Measurements from ENCODE around the gene IQSEC1.

The IQSEC1 gene

GRCh38 chr3:12995389-12996180 is 77.6 kb downstream of the IQSEC1 start:
- DNase-seq: no peak

DNA sequence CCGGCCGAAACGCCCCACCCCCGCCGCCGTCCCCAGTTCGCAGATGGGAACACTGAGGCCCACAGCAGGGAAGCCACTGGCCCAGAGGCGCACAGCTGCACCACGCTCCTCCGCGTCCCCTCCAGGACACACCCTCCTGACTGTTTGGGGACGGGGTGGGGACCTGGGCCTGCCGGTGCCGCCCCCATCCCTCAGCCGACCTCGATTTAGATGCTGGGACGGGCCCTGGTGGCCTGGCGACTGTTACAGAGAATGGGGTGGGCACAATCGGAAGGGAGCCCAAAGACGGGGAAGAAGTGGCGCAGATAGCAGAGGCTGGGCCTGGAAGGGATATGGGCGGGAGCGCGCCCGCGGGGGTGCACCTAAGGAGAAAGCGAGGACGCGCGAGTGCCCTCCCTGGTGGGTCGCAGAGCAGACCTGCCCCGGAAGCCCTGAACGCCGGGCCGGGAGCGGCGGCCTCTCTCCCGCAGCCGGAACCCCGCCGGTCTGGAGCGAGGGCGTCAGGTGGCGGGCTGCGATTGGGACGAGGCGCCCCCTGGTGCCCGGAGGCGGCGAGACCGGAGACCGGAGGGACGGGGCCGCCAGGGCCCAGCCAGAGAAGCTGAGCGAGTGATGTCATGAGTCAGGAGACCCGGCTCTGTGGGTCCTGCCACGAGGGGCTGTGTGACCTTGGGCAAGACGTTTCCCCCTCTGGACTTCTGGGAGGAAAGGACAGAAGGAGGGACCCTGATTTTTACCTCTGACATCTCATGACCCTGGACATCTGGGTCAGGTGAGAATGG is 78.4 kb downstream of the IQSEC1 start:
- peak; percentile 95 for DNase-seq

DNA sequence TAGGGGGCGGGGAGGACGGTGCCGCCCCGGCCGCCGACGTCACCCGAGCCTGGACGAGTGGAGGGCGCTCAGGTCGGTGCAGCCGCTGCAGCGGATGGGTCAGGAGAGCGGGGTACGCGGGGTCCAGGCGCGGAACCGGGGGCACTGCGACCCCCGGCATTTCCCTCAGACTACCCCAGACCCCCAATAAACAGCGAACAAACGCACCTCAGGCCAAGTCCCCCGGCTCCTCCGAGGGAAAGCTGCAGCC is 78.9 kb downstream of the IQSEC1 start:
- DNase-seq: no peak

DNA sequence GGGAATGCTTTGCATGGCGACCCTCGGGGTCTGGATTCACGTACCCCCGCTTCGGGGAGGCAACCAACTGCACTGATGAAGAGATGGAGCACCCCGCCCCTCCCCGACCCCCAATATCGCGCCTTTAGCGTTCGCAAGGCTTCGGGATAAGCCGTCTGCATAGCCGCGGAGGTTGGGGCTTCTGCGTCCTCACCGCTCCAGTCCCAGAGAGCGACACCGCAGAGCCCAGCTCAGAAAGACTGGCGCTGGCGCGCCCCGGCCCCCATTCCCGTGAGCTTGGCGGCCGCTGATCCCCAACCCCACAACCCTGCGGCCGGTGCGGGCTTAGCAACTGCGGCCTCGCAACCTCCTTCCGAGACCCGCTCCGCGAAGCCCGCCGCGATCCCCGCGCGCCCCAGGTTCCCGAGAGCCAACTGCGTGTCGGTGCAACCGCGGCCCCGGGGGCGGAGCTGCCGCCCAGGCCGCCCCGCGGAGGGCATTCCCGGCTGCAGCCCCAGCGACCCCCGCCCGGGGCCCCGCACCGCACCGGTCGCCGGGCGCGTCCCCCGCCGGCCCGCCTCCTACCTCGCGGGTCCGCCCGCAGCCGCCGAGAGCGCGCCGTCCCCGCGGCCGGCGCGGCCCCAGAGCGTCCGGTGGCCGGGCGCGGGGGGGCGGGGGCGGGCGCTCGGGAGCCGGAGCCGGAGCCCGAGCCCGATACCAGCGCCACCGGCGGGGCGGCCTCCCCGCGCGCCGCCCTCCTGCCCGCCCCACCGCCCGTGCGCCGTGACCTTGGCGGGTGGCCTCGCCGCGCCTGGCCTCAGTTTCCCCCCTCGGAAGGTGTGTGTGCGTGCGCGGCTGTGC is 79.5 kb downstream of the IQSEC1 start:
- DNase-seq: no peak

GRCh38 chr3:12992629-12993516 is 80.4 kb downstream of the IQSEC1 start:
- no peak for DNase-seq

DNA sequence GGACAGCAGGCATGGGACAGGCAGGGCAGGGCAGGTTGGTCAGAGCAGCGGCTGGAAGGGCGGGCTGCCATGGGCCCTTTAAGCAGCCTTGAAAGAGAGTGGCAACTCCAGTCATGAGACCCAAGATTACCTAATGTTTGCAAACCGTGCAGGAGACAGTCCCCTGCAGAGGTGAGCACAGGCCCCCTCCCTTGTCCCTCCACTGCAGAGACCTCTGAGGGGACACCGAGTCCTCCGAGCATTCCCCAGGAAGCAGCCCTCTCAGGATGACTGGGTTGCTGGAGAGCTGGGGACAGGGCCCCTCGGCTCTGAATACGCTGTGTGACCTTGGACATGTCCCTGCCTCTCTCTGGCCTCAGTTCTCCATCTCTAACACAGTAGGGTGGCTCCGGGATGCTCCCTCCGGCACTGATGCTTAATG is 81.4 kb downstream of the IQSEC1 start:
- no peak for DNase-seq

DNA sequence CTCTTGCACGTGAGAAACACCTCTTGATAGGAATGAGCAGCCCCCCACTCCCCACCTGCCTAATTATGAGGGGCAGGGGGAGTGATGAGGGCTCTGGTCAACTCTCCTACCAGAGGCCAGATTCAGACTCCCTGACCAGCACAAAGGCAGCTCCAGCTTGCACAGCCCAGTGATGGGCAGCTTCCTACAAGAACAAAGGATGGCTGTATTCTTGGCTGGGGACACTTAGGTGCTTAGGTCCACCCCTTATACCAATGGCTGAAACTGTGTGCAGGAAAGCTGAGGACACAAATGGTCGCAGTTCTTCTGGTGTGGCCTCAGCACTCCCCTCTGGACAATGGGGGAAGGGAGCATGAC is 81.8 kb downstream of the IQSEC1 start:
- no peak for DNase-seq

- DNase-seq: no peak
Observed at GRCh38 chr3:12990781-12991480, 82.3 kb downstream of the IQSEC1 start.

DNA sequence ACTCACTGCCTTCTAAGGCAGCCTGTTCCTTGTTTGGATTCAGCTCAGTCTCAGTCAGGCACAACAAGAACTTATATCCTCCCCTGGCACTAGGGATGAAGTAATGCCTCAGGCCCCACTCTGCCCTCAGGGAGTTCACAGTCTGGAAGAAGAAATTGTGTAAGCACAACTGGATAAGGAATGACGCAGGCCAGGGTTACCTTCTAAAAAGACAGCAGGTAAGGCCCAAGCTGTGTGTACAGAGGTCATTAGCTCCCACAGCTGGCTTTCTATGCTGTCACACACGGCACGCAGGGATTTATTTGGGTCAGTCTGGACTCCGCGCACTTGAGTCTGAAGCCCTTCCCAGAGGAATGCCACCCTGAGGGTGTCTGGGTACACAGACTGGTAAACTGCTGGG is 82.9 kb downstream of the IQSEC1 start:
- no peak for DNase-seq

DNA sequence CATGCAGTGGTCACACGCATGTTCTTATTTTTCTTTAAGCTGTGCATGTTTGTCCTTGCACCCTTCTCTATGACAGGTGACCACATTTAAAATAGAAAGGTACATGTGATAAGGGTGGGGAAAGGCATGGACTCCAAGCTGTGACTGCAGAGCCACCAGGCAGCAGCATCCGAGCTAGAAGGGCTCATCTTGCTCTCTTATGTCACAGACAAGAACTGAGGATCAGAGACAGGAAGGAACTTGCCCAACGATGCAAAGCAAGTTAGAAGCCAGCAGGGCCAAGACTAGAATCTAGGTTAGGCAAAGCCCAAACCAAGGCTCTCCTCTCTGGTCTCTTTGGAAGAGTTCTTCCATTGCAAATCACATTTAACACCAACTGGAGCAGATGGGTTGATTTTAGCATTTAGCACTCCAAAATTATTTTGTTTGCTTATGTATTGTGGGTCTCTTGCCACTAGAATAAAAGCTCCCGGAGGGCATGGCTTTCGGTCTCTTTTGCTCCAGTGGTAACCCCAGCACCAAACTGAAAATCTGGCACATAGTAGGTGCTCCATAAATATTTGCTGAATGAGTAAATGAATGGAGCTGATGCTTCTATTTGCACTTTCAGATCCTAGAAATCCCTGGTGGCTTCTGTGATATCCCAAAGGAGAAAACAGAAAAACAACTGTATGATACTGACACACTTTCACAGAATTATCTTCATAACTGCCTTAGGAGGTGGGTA is 84.3 kb downstream of the IQSEC1 start:
- DNase-seq: no peak

DNA sequence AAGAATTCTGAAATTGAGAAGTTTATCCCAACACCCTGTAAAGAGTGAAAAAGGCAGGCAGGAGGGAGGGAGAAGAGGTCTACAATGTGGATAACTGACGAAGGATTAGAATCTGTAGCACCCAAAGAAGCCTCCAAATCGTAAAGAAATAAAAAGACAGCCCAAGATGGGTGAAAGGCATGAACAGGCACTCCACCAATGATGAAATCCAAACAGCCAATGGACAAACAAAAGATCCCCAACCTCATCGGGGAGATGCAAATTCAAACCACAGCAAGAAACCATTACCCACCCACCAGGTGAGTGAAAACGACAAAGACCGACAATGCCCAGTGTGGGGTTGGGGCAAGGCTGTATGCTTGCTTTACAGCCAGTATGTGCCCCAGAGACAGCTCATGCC is 85.6 kb downstream of the IQSEC1 start:
- DNase-seq: no peak

DNA sequence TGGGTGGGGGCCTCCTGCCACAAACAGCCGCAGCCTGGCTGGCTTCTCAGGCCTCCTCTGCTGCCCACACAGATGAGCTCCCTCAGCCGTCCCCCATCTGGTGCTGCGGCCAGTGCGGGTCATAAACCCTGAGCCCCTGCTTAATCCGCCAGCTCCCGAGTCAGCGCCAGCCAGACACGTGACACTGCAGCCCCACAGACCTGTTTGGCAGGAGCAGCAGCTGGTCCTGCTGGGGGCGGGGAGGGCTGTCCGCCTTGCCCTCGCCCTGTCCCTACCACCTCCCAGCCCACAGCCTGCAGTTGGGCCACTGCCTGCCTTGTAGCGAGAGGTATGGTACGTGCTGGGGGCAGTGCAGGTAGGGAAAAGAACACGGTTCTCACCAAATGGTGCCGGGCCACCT is 86.2 kb downstream of the IQSEC1 start:
- no peak for DNase-seq

DNA sequence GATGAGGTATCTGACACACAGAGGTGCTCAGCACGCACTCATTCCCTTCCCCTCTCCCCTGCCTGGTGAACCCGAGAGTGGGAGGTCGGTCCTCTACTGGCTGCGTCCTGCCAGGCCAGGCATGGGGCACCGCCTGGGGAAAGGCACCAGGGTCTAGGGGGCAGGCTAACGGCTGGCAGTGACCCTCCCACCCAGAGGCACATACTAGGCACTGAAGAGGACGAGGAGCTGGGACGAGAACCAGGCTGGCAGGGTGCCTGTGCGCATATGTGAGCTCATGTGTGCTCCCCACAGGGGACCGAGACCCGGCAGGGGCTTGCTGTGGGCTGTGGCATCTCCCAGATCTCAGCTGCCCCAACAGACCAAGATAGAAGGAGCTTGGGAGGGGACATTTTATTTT is 86.7 kb downstream of the IQSEC1 start:
- no peak for DNase-seq

DNA sequence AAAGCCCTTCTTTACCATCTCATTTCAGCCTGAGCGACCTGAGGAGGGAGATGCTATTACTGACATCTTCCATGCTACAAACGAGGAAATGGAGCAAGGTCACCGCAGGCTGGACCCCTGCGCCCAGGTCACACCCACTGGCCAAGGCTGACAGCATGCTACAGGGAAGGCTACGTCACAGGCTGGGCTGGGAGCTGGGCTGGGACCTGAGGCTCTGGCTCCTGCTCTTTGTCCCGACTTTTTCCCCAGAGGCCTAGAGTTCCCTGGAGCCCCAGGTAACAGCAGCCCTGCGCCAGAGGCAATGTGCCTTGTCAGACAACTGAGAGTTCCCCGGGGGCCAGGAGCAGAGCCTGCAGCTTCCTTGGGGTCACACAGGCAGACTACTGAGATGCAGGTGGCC is 87.2 kb downstream of the IQSEC1 start:
- DNase-seq: no peak

DNA sequence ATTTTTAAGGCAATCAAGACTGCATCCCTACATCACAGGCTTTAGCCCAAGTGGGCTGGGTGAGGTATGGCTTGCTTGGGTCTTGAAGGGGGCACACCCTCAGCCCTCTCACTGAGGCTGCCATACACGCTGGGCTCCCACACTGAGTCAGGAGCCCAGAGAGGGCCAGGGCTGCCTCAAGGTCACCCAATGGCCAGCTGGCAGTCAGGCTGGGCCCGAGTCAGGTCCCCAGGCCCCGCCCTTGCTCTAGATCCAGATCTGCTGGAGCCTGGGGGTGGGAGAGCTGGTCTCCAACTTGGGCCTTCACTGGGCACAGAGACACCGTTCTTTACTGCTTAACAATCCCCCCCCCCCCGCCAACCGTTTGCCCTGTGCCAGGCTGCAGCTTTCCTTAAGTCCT is 88.1 kb downstream of the IQSEC1 start:
- DNase-seq: no peak

- peak; percentile 73 for DNase-seq
Observed at GRCh38 chr3:12984023-12984823, 89.0 kb downstream of the IQSEC1 start.

DNA sequence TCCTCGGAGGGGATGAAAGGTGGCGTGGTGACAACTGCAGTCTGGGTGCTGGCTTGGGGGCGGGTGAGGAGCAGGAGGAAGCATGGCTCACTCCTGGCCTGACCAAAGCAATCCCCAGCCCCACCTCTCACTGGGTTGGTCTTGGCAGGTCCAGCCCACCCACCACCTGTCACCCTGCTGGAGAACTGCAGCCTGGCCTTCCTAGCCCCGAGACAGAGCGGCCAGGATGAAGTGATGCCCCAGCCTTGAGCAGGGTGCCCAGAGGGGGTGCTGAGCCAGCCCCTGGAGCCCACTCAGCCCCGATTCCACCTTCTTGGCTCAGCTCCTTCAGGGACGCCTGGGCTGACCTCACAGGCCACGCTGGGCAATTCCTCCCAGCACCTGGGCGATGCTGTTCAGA is 89.9 kb downstream of the IQSEC1 start:
- no peak for DNase-seq

DNA sequence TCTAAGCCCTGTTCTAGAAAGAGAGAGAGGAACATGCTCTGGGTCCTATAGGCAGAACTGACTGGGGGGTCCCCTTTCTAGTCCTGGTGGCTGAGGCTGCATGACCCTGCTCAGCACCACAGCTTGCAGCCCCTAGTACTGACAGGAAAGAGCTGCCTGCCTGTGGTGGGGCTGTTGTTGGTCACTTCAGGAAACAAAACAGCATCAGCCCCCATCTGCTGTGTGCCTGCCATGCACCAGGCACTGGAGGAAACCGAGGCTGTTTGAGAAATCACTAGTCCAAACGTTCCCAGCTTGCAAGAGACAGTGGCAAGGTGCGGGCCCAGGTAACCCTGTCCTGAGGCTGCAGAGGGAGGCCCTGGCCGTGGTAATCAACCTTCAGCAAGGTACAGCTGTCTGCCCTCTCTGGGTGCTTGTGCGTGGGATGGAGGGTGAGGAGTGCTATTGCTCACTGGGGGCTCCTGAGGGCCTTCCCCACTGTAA is 90.6 kb downstream of the IQSEC1 start:
- no peak for DNase-seq

GRCh38 chr3:12981306-12982275 is 91.6 kb downstream of the IQSEC1 start:
- DNase-seq: no peak

Data from activated CD8-positive, alpha-beta memory T cell treated with anti-CD3 and anti-CD28 coated beads, Interleukin-2, amount 50 U/mL, for 48 hours (primary cell).